ENCODE data around the gene NFKBIE. TPM values are rescaled to one million over a fixed set of nuclear protein-coding genes. Genes with fewer than 3 reads are reported as not detected.
"Not testable (repeated sequence)": the region's sequence is repeated elsewhere in the genome, so short reads cannot be mapped to it uniquely, and the experiment has no call there.

Gene NFKBIE
- total and polyA plus RNA-seq, 5 donors: 2.6 to 5.5 (median 4.3) TPM

GRCh38 chr6:44237021-44237812 is 28.1 kb downstream of the NFKBIE start:
- Histone ChIP-seq H3K27ac (ENCODE audit: low read length) (peak overlapping the region; percentile 97), H3K27me3 (ENCODE audit: control insufficient read depth, insufficient read depth) (no peaks in the 10 kb centered on the region), H3K4me1 (ENCODE audit: control insufficient read depth, insufficient read depth, low read length) (peaks cover 13% of the 10 kb centered on the region), H3K9me3 (ENCODE audit: control insufficient read depth, low read length) (no peaks in the 10 kb centered on the region), H3K4me3 (ENCODE audit: low read length) (peak overlapping the region; percentile 54)
- WGBS: 33% methylated on average over 22 of the region's 22 CpGs
- peak; percentile 92 to 95 (median 93) for DNase-seq
- intact Hi-C loops (cut with DNase I): loop anchor here in 2 of 4 donors (10.0 kb wide), 1 partner anchor 142 kb away; no protein-coding TSS in a partner anchor
- ATAC-seq: peak; percentile 90 to 93

- peaks cover 13% of the 10 kb centered on the region for H3K4me1 ChIP-seq (ENCODE audit: control insufficient read depth, insufficient read depth, low read length)
- no peak overlapping the region for H3K27ac ChIP-seq (ENCODE audit: low read length)
- WGBS: 88% methylated on average over 6 of the region's 6 CpGs
- intact Hi-C loops (cut with DNase I): loop anchor here in 2 of 4 donors (10.0 kb wide), 1 partner anchor 141 kb away; no protein-coding TSS in a partner anchor
- no peaks in the 10 kb centered on the region for H3K27me3 ChIP-seq (ENCODE audit: control insufficient read depth, insufficient read depth)
- no peaks in the 10 kb centered on the region for H3K9me3 ChIP-seq (ENCODE audit: control insufficient read depth, low read length)
- peak in 1 of 3 donors; percentile 38 for DNase-seq
- no peak for ATAC-seq
- no peak overlapping the region for H3K4me3 ChIP-seq (ENCODE audit: low read length)
Measured at GRCh38 chr6:44235891-44236516, 29.3 kb downstream of the NFKBIE start.

- no peak for ATAC-seq
- peaks cover 13% of the 10 kb centered on the region for H3K4me1 ChIP-seq (ENCODE audit: control insufficient read depth, insufficient read depth, low read length)
- no peak overlapping the region for H3K4me3 ChIP-seq (ENCODE audit: low read length)
- intact Hi-C loops (cut with DNase I): loop anchor here in 2 of 4 donors (10.0 kb wide), 1 partner anchor 140 kb away; no protein-coding TSS in a partner anchor
- peak overlapping the region; percentile 69 for H3K27ac ChIP-seq (ENCODE audit: low read length)
- H3K9me3 ChIP-seq (ENCODE audit: control insufficient read depth, low read length): no peaks in the 10 kb centered on the region
- H3K27me3 ChIP-seq (ENCODE audit: control insufficient read depth, insufficient read depth): no peaks in the 10 kb centered on the region
- 68% methylated on average over 6 of the region's 6 CpGs for WGBS
- peak in 1 of 3 donors; percentile 5 for DNase-seq
Measured at GRCh38 chr6:44235269-44235668, 30.1 kb downstream of the NFKBIE start.

GRCh38 chr6:44234101-44235025 is 31.0 kb downstream of the NFKBIE start:
- intact Hi-C loops (cut with DNase I): loop anchor here (5.0 to 10.0 kb wide), 2 partner anchors 62 to 140 kb away; no protein-coding TSS in a partner anchor
- 22% methylated on average over 5 of the region's 5 CpGs for WGBS
- no peak overlapping the region for H3K4me3 ChIP-seq (ENCODE audit: low read length)
- H3K9me3 ChIP-seq (ENCODE audit: control insufficient read depth, low read length): no peaks in the 10 kb centered on the region
- H3K27me3 ChIP-seq (ENCODE audit: control insufficient read depth, insufficient read depth): no peaks in the 10 kb centered on the region
- DNase-seq (peak; percentile 86 to 96 (median 94)), ATAC-seq (peak; percentile 53 to 64)
- peak overlapping the region; percentile 69 for H3K27ac ChIP-seq (ENCODE audit: low read length)
- peaks cover 13% of the 10 kb centered on the region for H3K4me1 ChIP-seq (ENCODE audit: control insufficient read depth, insufficient read depth, low read length)

- H3K9me3 ChIP-seq (ENCODE audit: control insufficient read depth, low read length): no peaks in the 10 kb centered on the region
- 37% methylated on average over 14 of the region's 14 CpGs for whole genome bisulfite sequencing
- no peak overlapping the region for H3K4me3 ChIP-seq (ENCODE audit: low read length)
- ATAC-seq (peak in 1 of 2 donors; percentile 0), DNase-seq (peak in 2 of 3 donors; percentile 50 to 62)
- H3K27me3 ChIP-seq (ENCODE audit: control insufficient read depth, insufficient read depth): no peaks in the 10 kb centered on the region
- H3K4me1 ChIP-seq (ENCODE audit: control insufficient read depth, insufficient read depth, low read length): peaks cover 13% of the 10 kb centered on the region
- intact Hi-C loops (cut with DNase I): loop anchor here (5.0 to 10.0 kb wide), 2 partner anchors 61 to 139 kb away; no protein-coding TSS in a partner anchor
- H3K27ac ChIP-seq (ENCODE audit: low read length): peak overlapping the region; percentile 69
Measured at GRCh38 chr6:44233567-44234100, 31.7 kb downstream of the NFKBIE start.

GRCh38 chr6:44232676-44233566 is 32.4 kb downstream of the NFKBIE start:
- ATAC-seq (no peak), DNase-seq (peak in 2 of 3 donors; percentile 34 to 55)
- H3K4me3 ChIP-seq (ENCODE audit: low read length): no peak overlapping the region
- intact Hi-C loops (cut with DNase I): loop anchor here (5.0 to 10.0 kb wide), 2 partner anchors 61 to 138 kb away; no protein-coding TSS in a partner anchor
- no peaks in the 10 kb centered on the region for H3K27me3 ChIP-seq (ENCODE audit: control insufficient read depth, insufficient read depth)
- H3K9me3 ChIP-seq (ENCODE audit: control insufficient read depth, low read length): no peaks in the 10 kb centered on the region
- H3K4me1 ChIP-seq (ENCODE audit: control insufficient read depth, insufficient read depth, low read length): peaks cover 13% of the 10 kb centered on the region
- peak overlapping the region; percentile 69 for H3K27ac ChIP-seq (ENCODE audit: low read length)
- 77% methylated on average over 16 of the region's 16 CpGs for WGBS

GRCh38 chr6:44231426-44231825 is 33.9 kb downstream of the NFKBIE start:
- 84% methylated on average over 9 of the region's 9 CpGs for WGBS
- not testable (repeated sequence) for H3K27ac ChIP-seq (ENCODE audit: low read length); H3K4me3 ChIP-seq (ENCODE audit: low read length); H3K9me3 ChIP-seq (ENCODE audit: control insufficient read depth, low read length); ATAC-seq; H3K27me3 ChIP-seq (ENCODE audit: control insufficient read depth, insufficient read depth)
- H3K4me1 ChIP-seq (ENCODE audit: control insufficient read depth, insufficient read depth, low read length): peaks cover 12% of the 10 kb centered on the region
- intact Hi-C loops (cut with DNase I): loop anchor here (5.0 to 10.0 kb wide), 2 partner anchors 59 to 137 kb away; no protein-coding TSS in a partner anchor
- peak in 1 of 3 donors; percentile 37 for DNase-seq

- Histone ChIP-seq H3K4me3 (ENCODE audit: low read length) (no peak overlapping the region), H3K9me3 (ENCODE audit: control insufficient read depth, low read length) (no peaks in the 10 kb centered on the region), H3K27me3 (ENCODE audit: control insufficient read depth, insufficient read depth) (no peaks in the 10 kb centered on the region), H3K4me1 (ENCODE audit: control insufficient read depth, insufficient read depth, low read length) (peaks cover 21% of the 10 kb centered on the region), H3K27ac (ENCODE audit: low read length) (peak overlapping the region; percentile 72)
- 84% methylated on average over 10 of the region's 10 CpGs for WGBS
- intact Hi-C loops (cut with DNase I): loop anchor here (5.0 to 10.0 kb wide), 2 partner anchors 58 to 135 kb away; no protein-coding TSS in a partner anchor
- DNase-seq: peak in 2 of 3 donors; percentile 35 to 40
- ATAC-seq: no peak
Measured at GRCh38 chr6:44230034-44230675, 35.2 kb downstream of the NFKBIE start.

All from right cardiac atrium (tissue), 5 donors.